ENCODE results near the gene GSTM4.
"Not testable (repeated sequence)": the region's sequence is repeated elsewhere in the genome, so short reads cannot be mapped to it uniquely, and the experiment has no call there.

GSTM4 gene

DNA sequence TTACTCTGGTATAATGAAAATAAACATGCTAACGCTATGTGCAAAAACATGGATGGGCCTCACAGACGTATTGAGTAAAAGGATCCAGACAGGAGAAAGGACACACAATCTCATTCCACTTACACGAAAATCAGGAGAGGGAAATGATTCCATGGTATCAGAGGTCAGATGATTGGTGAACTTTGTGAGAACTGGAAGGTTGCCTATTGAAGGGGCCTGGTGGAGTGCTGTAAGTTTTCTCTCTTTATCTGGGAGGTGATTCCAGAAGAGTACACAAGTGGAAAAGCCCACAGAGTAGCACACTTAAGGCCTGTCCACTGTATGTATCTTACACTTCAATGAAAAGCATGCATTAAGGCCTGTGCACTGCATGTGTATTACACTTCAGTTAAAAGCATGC is 21.6 kb downstream of the GSTM4 start:
- no peak for DNase-seq (ENCODE audit: extremely low read depth, low read depth)
- TF ChIP-seq, protein P1, sequence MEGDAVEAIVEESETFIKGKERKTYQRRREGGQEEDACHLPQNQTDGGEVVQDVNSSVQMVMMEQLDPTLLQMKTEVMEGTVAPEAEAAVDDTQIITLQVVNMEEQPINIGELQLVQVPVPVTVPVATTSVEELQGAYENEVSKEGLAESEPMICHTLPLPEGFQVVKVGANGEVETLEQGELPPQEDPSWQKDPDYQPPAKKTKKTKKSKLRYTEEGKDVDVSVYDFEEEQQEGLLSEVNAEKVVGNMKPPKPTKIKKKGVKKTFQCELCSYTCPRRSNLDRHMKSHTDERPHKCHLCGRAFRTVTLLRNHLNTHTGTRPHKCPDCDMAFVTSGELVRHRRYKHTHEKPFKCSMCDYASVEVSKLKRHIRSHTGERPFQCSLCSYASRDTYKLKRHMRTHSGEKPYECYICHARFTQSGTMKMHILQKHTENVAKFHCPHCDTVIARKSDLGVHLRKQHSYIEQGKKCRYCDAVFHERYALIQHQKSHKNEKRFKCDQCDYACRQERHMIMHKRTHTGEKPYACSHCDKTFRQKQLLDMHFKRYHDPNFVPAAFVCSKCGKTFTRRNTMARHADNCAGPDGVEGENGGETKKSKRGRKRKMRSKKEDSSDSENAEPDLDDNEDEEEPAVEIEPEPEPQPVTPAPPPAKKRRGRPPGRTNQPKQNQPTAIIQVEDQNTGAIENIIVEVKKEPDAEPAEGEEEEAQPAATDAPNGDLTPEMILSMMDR (IDR thresholded peaks at IDR 0.05; ENCODE audit: low read depth, low read length) = no peak

DNA sequence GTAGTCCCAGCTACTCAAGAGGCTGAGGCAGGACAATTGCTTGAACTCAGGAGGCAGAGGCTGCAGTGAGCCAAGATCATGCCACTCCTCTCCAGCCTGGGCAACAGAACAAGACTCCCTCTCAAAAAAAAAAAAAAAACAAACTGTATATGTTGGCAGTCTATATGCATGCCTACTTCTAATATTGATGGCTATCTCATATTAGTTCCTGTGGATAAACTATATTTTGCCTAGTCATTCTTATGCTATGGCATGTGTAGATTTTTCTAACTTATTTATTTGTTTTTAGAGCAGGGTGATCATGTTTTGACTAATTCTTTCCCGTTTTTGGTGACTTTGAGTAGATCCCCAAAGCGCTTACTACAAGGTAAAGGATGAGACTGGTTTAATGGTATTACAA is 22.7 kb downstream of the GSTM4 start:
- not testable (repeated sequence) for DNase-seq (ENCODE audit: extremely low read depth, low read depth)

DNA sequence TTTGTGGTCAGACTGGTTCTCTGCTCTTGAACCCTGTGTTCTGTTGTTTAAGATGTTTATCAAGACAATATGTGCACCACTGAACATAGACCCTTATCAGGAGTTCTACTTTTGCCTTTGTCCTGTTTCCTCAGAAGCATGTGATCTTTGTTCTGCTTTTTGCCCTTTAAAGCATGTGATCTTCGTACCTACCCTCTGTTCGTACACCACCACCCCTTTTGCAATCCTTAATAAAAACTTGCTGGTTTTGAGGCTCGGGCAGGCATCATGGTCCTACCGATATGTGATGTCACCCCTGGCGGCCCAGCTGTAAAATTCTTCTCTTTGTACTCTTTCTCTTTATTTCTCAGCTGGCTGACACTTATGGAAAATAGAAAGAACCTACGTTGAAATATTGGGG is 28.9 kb downstream of the GSTM4 start:
- DNase-seq (ENCODE audit: extremely low read depth, low read depth) = not testable (repeated sequence)

DNA sequence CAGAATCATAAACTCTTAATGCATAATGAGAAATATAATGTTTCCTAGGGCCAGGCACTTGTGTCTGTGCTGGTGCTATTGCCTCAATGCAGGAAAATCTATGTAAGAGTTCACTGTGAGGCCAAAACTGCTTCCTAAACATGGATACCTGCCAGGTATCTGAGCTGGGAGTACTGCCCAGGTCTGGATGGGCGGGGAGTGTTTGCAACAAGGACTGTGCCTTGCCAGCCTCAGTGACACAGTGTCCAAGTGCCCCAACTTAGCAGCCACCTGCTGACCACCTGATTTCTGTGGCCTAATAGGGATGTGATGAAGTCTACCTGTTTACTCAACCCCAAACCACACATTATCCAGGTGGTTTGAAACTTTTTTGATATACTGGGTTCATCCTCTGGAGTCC is 29.5 kb downstream of the GSTM4 start:
- DNase-seq (ENCODE audit: extremely low read depth, low read depth) = not testable (repeated sequence)

DNA sequence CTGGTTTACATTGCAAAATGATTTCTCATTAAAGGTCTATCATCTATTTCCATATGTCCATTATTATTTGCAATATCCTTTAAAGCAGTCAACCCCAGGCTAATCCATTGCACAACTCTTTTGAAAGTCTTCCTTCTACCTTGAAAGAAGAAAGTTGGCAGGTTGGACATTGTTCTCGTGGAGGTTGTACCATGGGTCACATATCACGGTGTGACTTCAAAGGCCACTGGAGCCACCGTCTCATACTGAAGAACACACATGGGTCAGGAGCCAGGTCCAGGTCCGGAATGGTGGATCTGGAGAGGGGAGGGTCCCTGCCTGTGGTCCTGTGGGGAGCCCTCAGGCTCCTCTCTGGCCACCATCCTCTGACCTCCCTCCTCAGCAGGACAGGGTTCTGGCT is 30.0 kb downstream of the GSTM4 start:
- not testable (repeated sequence) for DNase-seq (ENCODE audit: extremely low read depth, low read depth)

DNA sequence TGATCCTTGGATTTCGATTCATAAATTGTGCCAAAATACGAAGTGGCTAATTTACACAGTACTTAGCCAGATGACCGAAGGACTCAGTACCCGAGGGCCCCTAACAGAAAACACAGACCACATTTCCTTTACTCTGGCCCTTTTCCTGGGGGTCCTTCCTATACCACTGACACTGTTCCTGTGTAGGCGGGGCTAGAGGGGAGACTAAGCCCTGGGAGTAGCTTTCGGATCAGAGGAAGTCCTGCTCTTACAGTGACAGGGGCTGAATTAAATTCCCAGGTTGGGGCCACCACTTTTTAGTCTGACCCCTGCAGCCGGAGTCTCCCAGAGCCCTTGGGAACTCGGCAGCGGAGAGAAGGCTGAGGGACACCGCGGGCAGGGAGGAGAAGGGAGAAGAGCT is 31.2 kb downstream of the GSTM4 start:
- not testable (repeated sequence) for DNase-seq (ENCODE audit: extremely low read depth, low read depth)

DNA sequence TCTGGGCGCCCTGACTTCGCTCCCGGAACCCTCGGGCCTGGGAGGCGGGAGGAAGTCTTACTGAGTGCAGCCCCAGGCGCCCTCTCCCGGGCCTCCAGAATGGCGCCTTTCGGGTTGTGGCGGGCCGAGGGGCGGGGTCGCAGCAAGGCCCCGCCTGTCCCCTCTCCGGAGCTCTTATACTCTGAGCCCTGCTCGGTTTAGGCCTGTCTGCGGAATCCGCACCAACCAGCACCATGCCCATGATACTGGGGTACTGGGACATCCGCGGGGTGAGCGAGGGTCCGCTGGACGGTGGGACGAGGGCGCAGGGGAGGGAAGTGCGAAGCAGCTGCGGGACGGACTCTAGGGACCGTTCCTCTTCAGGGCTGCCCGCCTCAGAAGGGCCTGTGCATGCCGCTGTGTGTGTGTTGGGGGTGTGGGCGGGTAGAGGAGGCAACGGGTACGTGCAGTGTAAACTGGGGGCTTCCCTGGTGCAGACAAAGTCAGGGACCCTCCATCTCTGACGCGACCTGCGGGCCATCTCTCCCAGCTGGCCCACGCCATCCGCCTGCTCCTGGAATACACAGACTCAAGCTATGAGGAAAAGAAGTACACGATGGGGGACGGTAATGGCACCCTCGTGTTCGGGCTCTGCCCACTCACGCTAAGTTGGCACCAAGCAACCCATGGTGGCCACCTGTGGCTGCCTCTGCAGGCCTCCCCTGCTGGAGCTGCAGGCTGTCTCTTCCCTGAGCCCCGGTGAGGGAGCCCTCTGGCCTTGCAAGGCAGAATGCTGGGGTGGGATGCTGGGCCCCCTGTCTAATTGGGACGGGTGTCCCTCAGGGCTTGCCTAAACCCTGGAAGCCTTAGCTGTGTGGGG is 32.0 kb downstream of the GSTM4 start, which contains the start of gene GSTM1:
GSTM1 (plus strand) TSS at position 177 of the 859 bp plus-strand sequence; CDS start at position 234, 57 bp downstream.
- DNase-seq (ENCODE audit: extremely low read depth, low read depth) = no peak
- TF ChIP-seq, protein P1 (IDR thresholded peaks at IDR 0.05; ENCODE audit: low read depth, low read length) = no peak

DNA sequence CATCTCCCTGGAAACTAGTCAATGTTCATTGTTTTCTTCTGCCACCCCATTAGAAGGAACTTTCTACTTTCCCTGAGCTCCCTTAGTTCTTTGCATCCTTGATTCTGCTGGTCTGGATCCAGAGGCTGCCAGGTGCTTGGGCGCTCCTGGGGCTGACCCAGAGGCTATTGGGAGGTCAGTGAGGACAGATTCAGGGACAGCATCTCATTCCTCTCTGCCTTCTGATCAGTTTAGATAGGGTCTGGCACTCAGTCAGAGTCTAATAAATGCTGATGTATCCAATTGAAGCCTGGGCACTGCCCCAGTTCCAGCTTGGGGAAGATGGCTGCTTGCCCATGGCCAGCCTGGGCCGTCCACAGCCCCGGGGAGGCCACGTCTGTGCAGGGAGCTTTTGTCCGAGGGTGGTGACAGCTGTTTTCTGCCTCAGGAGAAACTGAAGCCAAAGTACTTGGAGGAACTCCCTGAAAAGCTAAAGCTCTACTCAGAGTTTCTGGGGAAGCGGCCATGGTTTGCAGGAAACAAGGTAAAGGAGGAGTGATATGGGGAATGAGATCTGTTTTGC is 34.0 kb downstream of the GSTM4 start:
- no peak for DNase-seq (ENCODE audit: extremely low read depth, low read depth)
- TF ChIP-seq, protein P1 (IDR thresholded peaks at IDR 0.05; ENCODE audit: low read depth, low read length) = no peak

DNA sequence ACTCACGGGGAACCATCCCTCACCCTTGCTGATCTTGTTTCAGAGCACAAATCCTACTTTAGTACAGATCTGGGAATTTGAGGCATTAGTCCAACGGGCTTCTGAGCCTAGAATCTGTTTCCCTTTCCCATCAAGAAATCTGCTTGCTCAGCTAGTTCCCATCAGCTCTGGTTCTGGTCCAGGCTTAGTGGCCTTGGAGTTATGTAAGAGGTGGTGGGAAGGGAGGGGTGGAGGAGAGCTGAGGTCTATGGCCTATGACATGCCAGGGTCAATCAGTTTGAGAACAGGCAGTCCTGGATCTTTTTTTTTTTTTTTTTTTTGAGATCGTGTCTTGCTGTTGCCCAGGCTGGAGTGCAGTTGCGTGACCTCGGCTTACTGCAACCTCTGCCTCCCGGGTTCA is 35.9 kb downstream of the GSTM4 start:
- DNase-seq (ENCODE audit: extremely low read depth, low read depth) = no peak
- TF ChIP-seq, protein P1 (IDR thresholded peaks at IDR 0.05; ENCODE audit: low read depth, low read length) = no peak

DNA sequence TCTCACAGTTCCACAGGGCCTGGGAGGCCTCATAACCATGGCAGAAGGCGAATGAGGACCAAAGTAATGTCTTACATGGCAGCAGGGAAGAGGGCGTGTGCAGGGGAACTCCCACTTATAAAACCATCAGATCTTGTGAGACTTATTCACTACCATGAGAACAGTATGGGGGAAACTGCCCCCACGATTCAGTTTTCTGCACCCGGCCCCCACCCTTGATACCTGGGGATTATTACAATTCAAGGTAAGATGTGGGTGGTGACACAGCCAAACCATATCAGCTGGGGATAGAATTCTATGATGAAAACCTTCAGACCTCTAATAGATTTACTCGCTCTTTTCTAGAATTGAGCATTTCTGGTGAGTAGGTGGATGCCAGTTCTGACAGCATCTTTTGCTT is 38.5 kb downstream of the GSTM4 start:
- DNase-seq (ENCODE audit: extremely low read depth, low read depth) = not testable (repeated sequence)

DNA sequence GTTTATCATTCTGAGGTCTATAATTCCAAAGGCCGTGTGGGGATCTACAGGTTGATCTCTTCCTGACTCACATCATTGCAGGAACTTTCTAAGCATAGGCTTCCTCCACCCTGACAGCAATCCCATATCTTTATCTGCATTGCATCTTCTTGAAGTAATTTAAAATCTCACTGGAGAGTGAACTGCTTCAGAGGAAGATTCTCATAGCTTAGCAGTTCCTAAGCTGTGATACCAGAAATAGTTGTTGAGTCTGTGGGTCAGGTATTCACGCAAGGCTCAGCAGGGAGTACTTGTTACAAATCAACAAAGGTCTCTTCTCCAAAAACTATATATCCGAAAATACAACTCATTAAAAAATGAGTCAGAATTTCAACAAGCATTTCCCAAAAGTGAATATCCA is 39.2 kb downstream of the GSTM4 start:
- not testable (repeated sequence) for DNase-seq (ENCODE audit: extremely low read depth, low read depth)
